PC-9 (cell line): Measurements from ENCODE around the gene LAPTM5.

Source experiments
- EZH2 ChIP-seq: fragments of 200-600 bp; sonication (generic); IDR thresholded peaks from 2 replicates; pipeline ENCODE4 v1.8.0; 2017; ENCODE audit warnings: antibody characterized with exemption, low read depth
- TF ChIP-seq, protein P1 (sequence below): fragments of 200-600 bp; sonication (generic); conservative IDR thresholded peaks from 2 replicates; pipeline ENCODE4 v1.6.1; 2017; ENCODE audit warnings: mixed run types, antibody characterized with exemption, mild to moderate bottlenecking, moderate library complexity

DNA sequence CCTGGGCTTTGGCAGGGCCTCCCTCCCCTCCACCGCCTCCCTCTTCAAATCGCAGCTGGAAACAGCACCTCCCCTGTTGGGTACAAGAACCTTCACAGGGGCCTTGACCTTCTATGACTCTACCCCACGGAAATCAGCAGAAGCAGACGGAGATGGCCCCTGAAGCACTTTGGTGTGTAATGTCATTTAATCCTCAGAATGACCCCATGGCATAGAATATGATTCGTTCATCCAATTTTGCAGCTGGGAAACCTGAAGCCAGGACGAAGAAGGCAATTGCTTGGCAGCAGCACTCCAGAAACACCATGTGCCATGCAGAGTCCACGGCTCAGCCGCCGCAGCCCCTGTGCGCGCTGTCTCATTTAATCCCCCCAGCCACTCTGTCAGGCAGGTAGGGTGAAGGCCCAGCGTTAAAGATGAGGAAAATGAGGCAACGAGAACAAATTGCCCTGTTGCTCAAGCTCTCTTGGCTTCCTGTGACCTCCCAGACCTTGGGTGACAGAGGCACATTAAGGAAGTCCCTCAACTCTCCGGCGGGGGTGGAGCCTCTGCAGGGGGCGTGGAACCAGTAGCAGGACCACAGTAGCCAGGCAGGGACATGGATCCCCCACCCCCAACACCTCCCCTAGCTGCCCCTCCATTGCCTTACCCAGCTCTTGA lies 25.8 kb upstream of the LAPTM5 start:
- TF ChIP-seq, protein P1, sequence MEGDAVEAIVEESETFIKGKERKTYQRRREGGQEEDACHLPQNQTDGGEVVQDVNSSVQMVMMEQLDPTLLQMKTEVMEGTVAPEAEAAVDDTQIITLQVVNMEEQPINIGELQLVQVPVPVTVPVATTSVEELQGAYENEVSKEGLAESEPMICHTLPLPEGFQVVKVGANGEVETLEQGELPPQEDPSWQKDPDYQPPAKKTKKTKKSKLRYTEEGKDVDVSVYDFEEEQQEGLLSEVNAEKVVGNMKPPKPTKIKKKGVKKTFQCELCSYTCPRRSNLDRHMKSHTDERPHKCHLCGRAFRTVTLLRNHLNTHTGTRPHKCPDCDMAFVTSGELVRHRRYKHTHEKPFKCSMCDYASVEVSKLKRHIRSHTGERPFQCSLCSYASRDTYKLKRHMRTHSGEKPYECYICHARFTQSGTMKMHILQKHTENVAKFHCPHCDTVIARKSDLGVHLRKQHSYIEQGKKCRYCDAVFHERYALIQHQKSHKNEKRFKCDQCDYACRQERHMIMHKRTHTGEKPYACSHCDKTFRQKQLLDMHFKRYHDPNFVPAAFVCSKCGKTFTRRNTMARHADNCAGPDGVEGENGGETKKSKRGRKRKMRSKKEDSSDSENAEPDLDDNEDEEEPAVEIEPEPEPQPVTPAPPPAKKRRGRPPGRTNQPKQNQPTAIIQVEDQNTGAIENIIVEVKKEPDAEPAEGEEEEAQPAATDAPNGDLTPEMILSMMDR = no peak
- TF ChIP-seq EZH2 = no peak
